HTERT RPE-1 (cell line): ENCODE results near the gene ATP8A1.
"Not testable (repeated sequence)": the region's sequence is repeated elsewhere in the genome, so short reads cannot be mapped to it uniquely, and the experiment has no call there.

Experiments used
- in situ Hi-C: fragments of 300-500 bp; cut with MboI; formaldehyde crosslinking; loops from 4 replicates; pipeline ENCODE4 v1.14.3; 2020; ENCODE audit warnings: low sequenced_read_pairs

Gene ATP8A1

GRCh38 chr4:42652529-42653231 lies 4.2 kb downstream of the ATP8A1 start:
- in situ Hi-C loops, result not testable (repeated sequence)

- in situ Hi-C loops, result no loop called here
Measured at GRCh38 chr4:42649870-42650269, 7.0 kb downstream of the ATP8A1 start.

- in situ Hi-C loops, result no loop called here
Measured at GRCh38 chr4:42646999-42647541, 9.8 kb downstream of the ATP8A1 start.

- in situ Hi-C loops, result no loop called here
Measured at GRCh38 chr4:42646013-42646784, 10.7 kb downstream of the ATP8A1 start.

GRCh38 chr4:42644897-42645296 lies 12.0 kb downstream of the ATP8A1 start:
- in situ Hi-C loops, result no loop called here

- in situ Hi-C loops, result no loop called here
Measured at GRCh38 chr4:42643685-42644084, 13.2 kb downstream of the ATP8A1 start.

GRCh38 chr4:42642845-42643615 lies 13.9 kb downstream of the ATP8A1 start:
- in situ Hi-C loops, result no loop called here

- in situ Hi-C loops, result no loop called here
Measured at GRCh38 chr4:42642101-42642797, 14.7 kb downstream of the ATP8A1 start.

- in situ Hi-C loops, result no loop called here
Measured at GRCh38 chr4:42641656-42642055, 15.2 kb downstream of the ATP8A1 start.

- in situ Hi-C loops, result no loop called here
Measured at GRCh38 chr4:42641161-42641560, 15.7 kb downstream of the ATP8A1 start.

- in situ Hi-C loops, result no loop called here
Measured at GRCh38 chr4:42640613-42641012, 16.3 kb downstream of the ATP8A1 start.

- in situ Hi-C loops, result no loop called here
Measured at GRCh38 chr4:42638993-42639392, 17.9 kb downstream of the ATP8A1 start.

GRCh38 chr4:42638321-42638720 lies 18.6 kb downstream of the ATP8A1 start:
- in situ Hi-C loops, result no loop called here

- in situ Hi-C loops, result no loop called here
Measured at GRCh38 chr4:42637867-42638266, 19.0 kb downstream of the ATP8A1 start.

- in situ Hi-C loops, result no loop called here
Measured at GRCh38 chr4:42637104-42637503, 19.8 kb downstream of the ATP8A1 start.

GRCh38 chr4:42636645-42636949 lies 20.3 kb downstream of the ATP8A1 start:
- in situ Hi-C loops, result no loop called here

- in situ Hi-C loops, result no loop called here
Measured at GRCh38 chr4:42633605-42634388, 23.1 kb downstream of the ATP8A1 start.

GRCh38 chr4:42632653-42633382 lies 24.1 kb downstream of the ATP8A1 start:
- in situ Hi-C loops, result no loop called here

GRCh38 chr4:42630908-42631307 lies 26.0 kb downstream of the ATP8A1 start:
- in situ Hi-C loops, result no loop called here
